HL-60/S4 treated with retinoic acid at 250 ng/mL for 4 days and 3 days (cell line): ENCODE measurements around the gene HTT.

Experiments
- in situ Hi-C: fragments of 300-500 bp; cut with MboI; formaldehyde crosslinking; loops from 2 replicates; pipeline ENCODE4 v1.7.0; 2022; ENCODE audit warnings: low sequenced_read_pairs

Gene HTT

DNA sequence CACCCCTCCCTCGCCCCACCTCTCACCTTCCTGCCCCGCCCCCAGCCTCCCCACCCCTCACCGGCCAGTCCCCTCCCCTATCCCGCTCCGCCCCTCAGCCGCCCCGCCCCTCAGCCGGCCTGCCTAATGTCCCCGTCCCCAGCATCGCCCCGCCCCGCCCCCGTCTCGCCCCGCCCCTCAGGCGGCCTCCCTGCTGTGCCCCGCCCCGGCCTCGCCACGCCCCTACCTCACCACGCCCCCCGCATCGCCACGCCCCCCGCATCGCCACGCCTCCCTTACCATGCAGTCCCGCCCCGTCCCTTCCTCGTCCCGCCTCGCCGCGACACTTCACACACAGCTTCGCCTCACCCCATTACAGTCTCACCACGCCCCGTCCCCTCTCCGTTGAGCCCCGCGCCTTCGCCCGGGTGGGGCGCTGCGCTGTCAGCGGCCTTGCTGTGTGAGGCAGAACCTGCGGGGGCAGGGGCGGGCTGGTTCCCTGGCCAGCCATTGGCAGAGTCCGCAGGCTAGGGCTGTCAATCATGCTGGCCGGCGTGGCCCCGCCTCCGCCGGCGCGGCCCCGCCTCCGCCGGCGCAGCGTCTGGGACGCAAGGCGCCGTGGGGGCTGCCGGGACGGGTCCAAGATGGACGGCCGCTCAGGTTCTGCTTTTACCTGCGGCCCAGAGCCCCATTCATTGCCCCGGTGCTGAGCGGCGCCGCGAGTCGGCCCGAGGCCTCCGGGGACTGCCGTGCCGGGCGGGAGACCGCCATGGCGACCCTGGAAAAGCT is at the start of gene HTT, which contains the start of gene HTT-AS:
Gene HTT, plus strand, starts transcription at position 604 of the 768 bp plus-strand sequence. Its CDS starts 145 bp downstream, at position 749.
Gene HTT-AS, minus strand, starts transcription at position 461 of the 768 bp plus-strand sequence.
- in situ Hi-C loops: no loop called here

DNA sequence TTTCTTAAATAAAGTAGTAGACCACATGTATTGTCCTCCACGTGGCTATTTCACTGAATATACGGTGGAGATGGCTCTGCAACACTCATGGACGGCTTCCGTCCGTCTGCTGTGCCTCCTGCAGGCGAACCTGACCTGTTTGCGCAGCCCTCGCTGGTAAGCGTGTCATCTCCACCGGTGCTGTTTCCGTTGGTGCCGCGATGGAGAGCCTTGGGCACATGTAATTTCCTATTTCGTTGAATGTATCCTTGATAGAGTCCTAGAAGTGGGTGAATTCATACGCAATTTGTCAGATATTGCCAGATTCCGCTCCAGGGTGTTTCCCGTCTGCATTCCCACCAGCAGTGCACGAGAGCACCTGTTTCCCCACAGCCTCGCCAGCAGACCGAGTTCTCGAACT is 48.6 kb upstream of the HTT start:
- in situ Hi-C loops: no loop called here

DNA sequence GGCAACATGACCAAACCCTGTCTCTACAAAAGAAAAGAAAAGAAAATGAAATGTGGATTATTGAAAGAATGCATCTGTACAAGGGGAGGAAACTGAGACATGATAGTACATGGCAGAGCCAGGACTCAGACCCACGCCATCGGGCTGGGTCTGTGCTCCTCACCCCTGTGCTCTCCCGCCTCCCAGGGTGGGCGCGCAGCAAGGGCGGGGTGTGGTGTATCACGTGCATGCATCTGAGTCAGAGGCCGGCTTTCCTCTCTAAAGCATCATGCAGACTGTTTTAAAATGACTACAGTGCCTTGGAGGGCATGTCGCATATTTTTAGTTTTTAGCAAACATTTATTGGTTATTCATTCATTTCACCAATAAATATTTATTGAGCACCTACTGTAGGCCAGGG is 47.9 kb upstream of the HTT start:
- in situ Hi-C loops: no loop called here

DNA sequence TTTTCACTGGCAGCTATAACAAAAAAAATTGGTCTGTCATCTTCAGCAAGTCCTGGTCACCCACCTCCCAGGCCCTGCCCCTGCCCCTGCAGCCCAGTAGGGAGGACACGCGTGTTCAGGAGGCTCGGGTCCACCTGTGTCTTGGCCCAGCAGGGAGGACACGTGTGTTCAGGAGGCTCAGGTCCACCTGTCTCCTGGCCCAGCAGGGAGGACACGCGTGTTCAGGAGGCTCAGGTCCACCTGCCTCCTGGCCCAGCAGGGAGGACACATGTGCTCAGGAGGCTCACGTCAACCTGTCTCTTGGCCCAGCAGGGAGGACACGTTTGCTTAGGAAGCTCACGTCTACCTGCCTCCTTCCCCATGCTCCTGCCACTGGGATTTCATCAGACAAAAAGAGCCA is 45.0 kb upstream of the HTT start:
- in situ Hi-C loops: no loop called here

DNA sequence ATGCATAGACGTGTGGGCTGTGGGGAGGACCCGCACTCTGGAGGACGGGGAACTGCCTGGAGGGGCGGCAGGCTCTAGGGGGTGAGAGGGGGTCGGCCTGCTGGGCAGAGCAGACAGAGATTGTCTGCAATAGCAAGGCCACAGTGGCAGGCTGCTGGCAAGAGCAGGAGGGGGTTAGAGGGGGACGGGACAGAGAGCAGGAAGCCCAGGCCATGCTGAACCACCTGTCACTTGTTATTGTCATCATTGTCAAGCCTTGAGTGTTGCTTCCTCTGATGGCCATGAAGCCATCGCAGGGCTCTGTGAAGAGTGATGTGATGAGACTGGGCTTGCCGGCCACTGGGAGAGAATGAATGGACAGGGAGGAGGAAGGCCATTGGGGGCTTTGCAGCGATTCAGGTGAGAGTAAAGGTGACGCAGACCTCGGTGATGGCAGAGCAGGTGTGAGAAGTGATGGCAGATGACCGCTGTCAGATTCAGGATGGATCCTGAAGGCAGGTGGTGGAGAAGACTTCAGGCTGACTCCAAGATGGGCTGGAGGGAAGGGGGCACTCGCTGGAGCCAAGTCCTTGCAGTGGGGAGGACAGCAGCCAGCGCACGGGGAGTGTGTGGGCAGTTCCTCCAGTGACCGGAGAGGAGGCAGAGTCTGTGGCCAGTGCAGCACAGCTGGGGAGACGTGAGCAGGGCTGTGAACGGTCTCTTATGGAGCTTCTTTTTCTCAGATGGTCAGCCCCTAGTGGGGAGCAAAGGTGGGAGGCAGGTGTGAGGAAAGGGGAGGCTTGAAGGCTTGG is 43.7 kb upstream of the HTT start:
- in situ Hi-C loops: no loop called here

DNA sequence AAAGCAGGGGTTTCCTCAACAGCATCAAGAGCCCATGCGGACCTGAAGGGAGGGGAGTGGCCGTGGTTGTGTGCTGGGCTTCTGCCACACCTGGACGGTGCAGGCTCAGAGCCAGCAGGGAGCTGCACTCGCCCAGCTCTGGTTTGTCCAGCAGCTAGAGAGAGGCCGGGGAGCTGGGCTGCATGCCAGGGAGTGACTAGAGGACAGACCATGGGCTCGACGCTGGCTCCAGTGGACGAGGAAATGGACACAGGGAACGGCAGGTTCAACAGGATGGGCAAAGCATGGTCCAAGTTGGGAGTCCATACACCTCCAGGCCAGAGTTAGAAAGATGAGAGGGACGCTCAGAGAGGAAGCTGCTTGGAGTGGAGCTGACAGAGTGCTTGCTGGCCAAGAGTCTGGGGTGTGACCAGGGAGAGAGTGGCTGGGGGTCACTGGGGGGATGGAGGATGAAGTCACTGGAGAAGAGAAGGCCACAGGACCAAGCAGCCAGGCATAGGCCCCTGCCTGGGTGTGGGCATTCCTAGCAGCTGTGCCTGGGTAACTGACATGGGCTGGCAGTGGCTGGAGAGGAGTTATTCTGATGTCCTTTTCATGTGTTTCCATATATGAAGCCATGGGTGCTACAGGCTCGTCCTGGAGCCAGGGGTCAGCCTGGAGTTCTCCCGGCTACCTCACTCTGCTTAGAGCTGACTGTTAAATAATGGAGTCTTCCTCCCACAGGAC is 43.0 kb upstream of the HTT start:
- in situ Hi-C loops: no loop called here

DNA sequence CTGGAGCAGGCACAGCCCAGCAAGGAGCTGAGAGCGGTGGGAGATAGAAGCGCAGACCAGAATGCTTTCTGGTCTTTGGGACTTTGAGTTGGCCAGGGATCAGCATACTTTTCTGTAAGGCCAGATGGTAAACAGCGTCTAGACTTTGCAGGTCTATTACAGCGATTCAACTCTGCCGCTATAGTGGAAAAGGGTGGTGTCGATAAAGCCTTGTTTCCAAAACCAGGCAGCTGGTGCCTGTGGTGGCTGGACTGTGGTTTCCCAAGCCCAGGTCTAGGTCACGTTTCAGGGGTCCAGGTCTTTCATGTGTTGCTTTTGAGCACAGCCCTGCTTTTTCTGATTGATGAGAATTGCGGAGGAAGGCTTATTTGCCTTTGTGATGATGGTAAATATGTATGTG is 40.2 kb upstream of the HTT start:
- in situ Hi-C loops: no loop called here

DNA sequence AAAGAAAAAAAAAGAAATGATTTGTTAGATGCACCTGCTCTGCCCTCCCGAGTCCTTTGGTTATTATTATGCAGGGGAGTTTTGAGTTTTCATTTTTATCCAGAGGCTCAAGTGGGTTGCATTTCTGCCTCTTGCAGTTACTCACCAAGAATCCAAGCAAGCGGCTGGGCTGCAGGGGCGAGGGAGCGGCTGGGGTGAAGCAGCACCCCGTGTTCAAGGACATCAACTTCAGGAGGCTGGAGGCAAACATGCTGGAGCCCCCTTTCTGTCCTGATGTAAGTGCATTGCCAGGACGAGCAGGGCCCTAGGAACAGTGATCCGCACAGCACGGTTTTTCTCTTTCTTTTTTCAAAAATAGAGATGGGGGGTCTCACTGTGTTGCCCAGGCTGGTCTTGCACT is 39.2 kb upstream of the HTT start:
- in situ Hi-C loops: no loop called here

DNA sequence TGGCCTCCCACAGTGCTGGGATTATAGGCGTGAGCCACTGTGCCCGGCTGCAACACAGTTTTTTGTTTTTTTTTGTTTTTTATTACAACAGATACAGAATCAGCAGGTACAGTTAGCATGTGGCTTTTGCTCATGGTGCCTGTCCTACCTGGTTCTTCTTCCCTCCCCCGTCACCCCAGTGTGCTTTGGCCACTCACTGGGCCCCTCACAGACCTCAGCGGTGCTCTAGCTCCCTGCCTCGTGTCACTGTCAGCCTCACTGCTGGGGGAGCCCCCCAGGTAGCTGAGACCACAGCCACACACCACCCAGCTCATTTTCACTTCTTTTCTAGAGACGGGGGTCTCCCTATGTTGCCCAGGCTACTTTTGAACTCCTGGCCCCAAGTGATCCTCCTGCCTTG is 38.8 kb upstream of the HTT start:
- in situ Hi-C loops: no loop called here

DNA sequence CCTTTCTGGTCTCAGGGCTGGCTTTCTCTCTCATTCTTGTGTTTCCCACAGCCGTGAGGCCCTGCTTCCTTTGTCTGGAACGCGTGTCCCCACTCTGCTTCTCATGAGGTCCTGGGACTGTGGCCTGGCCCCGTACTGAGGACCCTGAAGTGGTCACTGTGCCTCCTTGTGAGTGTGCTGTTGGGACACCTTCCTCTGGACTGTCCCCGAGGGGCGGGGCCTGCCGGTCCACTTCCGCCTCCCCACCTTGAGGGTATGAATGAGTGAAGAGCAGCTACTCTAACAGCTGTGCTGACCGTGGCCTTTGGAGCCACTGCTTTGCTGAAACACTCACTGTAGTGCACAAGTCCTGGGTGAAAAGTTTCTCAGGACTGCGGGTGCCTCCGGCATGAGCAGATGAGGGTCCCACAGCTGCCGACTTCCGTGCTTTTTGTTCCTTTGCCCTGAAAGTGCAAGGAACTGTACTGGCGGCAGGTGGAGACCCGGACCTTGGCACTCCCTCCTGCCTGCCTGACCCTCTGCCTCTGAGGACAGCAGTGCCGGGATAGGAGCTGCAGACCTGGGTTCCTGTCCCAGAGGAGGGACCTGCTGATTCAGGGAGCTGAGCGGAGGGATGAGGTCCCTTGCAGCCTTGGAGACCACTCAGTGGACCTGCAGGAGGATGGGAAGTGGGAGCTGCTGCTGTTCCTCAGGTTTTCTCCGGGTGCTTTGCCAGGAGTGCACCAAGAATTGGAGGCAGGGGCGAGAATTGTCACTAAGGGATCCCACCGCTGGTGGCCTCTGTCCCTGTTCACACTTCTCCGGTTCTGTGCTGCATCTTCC is 38.1 kb upstream of the HTT start:
- in situ Hi-C loops: no loop called here

DNA sequence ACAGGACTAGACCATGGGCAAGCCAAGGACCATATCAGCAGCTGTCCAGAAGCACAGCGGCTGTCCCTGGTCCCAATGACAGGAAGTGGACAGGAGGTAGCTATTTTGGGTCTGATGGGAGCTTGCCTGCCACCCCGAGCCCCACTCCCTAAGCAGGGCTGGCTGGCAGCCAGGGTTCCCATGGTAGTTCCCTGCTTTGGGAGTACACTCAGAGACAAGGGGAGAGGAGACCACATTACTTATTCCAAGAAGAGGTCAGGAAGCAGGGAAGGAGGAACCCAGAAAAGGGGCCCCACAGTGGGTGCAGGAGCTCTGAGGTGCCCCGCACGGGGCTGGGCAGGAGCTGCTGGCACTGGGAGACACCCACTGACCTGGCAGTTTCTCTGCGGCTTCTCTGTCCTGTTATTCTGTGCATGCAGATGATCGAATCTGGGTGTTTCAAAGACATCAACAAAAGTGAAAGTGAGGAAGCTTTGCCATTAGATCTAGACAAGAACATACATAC is 36.5 kb upstream of the HTT start:
- in situ Hi-C loops: no loop called here

DNA sequence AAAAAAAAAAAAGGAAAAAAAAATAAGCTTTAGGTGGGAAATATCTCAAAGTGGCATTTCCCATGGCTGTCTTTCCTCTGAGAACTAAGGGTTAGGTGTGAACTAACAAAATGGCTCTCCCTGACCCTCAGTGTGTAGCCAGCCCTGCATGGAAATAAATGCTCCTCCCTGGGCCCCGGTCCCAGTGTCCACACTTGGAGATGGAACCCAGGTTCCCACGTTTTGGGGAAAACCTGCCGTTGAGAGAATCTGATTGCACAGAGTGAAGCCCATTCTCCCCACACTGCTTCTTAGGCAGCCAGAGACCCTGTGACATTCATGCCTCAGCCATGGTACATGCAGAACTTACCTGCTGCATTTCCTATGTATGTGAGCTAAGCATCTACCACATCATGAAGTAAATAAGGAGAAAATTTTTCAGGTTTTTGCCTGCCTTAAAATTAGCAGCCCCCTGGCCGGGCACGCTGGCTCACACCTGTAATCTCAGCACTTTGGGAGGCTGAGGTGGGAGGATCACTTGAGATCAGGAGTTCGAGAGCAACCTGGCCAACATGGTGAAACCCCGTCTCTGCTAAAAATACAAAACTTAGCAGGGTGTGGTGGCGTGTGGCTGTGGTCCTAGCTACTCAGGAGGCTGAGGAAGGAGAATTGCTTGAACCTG is 34.6 kb upstream of the HTT start:
- in situ Hi-C loops: no loop called here

DNA sequence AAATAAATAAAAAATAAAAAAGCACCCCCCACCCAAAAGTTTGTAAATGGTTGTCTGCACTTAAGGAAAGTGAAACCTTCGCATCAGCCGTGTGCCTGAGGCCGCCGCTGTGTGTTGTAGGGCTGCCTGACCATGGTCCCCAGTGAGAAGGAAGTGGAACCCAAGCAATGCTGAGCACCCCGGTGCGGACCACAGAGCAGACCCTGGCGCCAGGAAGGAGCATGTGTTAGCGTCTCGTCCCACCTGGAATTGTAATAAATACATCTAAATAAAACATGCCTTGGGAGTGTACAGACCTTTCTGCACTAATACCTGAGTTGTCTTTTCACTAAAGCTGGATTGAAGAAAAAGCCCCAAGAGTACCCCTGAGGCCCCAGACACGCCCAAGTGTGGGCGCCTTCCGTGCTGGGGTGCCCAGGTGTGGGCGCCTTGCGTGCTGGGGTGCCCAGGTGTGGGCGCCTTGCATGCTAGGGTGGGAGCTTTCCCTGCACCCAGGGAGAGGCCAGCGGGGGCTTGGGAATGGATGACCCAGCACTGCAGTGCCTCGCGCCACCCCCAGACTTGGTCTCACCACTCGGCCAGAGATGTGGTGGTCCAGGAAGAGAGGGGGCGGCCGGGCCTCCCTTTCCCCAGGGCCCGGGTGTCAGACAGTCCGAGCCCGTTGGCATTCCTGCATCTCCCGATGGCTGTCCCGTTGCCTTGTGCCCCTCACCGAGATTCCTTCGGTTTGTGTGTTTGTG is 33.9 kb upstream of the HTT start:
- in situ Hi-C loops: no loop called here

DNA sequence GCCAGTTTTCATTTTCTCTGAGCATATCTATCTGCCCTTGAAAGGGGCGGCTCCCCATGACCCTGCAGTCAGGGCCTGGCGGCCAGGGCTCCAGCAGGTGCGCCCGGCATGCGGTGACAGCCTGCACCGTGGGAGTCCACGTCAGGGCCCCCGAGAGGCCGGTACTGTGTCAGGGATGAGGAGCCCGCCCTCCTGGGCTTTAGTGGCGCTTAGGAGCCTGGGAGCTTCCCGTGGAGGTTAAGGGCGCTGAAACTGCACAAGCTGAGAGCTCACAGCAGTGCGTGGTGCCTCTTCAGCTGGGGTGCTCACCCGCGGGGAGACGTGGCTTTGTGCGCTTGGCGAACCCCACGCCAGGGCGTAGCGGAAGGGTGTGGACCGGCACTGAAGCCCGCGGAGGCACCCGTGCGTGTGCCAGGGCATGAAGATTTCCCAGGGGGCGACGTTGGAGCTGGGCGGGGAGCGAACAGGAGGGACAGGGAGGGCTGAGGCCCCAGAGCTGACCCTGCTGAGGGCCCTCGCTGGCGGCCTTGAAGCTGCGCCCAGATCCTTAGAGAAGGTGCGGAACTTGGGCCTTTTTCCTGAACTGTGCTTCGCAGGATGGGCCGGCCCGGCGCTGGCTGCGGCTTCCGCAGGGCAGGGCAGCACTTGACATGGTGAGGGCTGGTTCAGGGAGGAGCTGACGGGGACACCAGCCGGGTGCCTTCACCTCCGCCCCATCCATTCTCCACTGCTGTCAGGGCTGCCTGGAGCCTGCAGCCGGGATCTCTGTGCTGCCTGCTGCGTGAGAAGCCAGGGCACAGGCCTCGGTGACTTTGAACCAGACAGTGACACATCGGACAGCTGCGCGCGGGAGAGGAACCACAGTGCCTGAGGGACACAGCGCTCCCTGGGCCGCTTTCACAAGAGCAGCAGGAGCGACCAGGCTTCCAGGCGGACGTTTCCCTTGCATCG is 33.0 kb upstream of the HTT start:
- in situ Hi-C loops: no loop called here

DNA sequence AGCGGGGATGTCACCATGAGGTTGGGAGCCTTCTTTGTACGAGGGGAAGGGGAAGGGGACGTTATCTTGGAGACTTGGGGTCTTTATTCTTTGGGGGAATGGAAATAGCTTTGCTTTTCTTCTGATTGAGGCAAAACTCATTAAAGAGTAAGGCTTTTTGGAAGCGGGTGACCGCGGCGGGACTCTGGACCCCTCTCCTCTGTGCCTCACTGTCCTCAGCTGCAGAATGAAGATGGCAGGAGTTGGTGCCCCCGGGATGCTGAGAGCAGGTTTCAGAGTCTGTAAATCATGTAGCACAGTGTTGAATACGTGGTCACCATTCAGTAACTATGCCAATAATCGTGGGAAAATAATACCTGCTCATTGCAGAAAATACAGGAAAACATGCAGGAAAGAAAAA is 32.3 kb upstream of the HTT start:
- in situ Hi-C loops: no loop called here

DNA sequence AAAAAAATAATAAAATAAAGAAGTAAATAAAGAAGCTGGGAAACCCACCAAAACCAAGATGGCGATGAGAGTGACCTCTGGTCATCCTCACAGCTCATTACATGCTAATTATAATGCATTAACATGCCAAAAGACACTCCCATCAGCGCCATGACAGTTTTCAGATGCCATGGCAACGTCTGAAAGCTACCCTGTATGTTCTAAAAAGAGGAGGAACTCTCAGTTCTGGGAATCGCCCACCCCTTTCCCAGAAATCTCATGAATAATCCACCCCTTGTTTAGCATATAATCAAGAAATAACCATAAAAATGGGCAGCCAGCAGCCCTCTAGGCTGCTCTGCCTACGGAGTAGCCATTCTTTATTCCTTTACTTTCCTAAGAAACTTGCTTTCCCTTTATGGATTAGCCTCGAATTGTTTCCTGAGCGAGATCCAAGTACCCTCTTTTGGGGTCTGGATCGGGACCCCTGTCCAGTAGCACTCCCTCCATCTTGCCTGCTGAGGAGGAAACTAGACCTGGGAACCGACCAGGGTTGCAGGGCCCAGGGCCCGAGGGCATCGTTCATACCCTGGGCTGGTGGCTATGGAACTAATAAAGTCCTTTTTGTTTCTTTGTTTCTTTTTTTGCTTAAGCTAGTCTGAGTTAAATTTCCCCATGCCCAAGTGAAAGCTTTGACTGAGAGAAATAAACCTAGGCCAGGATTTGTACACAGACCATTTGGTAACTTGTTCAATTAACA is 31.0 kb upstream of the HTT start:
- in situ Hi-C loops: no loop called here
